ENCODE results near the gene REEP3.

REEP3 gene

DNA sequence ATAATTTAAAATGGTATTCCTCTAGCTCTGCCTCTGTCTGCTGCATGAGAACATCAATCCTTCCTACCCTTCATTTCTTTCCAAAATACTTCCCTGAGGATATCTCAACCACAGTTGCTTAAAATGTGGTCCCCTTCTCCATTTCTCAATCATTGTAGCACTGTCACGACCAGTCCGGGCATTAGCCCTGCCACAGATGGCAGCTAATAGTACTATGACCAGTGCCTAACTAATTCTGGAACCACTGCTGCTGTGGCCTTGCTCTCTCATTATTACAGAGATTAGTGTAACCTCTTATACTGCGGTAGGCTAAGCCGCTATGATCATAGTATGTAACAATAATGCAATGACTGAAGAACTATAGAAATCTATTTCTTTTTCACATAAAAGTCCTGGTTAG lies 66.0 kb downstream of the REEP3 start:
- DNase-seq (ENCODE audit: low read depth in 2 of 2), result no peak

DNA sequence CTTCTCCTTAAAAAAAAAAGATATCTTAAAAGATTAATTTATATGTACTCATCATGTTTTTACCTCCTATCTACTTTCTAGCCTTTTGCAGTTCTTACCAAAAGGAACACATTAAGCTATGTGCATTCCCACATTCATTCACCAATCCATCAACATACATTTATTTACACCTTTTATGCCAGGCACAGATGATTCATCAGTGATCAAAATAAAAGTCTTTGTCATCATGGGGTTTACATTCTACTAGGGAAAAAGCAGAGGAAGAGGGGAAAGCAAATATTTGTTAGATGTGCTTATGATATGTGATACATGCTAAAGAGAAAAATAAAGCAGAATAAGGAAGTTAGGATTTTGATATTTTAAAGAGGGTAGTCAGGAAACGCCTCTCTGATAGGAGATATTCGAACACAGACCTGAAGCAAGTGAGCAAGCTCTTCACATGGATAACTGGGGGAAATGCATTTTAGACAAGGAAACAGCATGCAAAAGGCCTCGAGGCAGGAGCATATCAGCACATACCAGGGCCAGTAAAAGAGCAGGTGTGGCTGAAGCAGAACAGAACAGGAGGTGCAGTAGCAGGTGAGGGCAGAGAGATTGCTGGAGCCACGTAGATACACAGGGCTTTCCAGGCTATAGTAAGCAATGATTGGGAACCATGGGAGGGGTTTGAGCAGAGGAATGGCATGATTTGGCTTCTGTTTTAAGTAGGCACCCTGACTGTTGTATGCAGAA lies 67.4 kb downstream of the REEP3 start:
- DNase-seq (ENCODE audit: low read depth in 2 of 2), result no peak

DNA sequence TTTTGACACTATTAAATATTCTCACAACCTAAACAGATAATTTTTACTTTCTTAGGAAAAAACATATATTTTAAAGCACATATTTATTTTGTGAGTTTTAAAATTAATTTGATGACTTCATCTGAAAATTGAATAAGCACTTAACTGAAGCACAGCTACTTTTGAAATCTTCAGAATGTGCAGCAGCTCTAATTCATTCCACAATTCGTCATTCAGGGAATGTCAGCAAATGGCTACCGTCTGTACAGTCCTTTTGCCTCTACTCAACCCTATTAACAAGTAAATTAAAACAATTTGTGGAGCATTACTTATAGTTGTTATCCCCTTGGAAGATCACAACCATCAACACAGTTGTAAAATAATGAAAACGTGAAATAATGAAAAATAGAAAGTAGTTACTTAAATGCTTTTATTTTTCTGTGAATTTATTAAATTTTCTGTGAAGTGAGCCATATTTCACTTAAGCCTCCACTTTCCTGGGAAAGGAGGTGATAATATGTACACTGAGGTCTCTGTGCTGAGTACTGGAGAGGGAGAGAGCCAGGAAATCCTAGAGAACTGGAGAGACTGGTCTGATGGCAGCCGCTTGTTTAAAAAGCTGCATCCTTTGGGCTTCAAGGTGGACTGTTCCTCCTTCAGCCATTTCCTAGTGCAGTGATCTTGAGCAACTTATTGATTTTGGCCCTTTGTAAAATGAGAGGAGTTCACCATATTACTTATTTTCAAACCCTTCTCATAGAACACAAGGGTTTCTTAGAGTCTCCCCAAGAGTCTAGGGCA lies 70.6 kb downstream of the REEP3 start:
- DNase-seq (ENCODE audit: low read depth in 2 of 2), result no peak

DNA sequence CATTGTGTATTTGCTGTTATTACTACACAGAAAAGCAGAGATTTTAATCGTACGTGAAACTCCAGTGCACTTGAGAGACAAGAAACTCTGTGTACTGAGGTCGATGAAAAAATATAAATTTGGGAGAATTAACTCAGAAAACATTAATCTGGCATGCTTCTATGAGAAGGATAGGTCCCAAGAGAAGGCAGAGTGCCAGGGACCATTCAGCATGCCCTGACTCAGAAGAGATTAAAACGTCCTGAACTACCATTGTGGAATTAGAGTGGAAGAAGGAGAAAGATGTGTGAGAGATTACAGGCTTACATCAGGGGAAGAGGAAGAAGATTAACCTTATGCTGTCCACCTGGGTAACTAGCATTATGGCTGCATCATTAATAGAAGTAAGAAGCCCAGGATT lies 72.4 kb downstream of the REEP3 start:
- DNase-seq (ENCODE audit: low read depth in 2 of 2), result no peak

DNA sequence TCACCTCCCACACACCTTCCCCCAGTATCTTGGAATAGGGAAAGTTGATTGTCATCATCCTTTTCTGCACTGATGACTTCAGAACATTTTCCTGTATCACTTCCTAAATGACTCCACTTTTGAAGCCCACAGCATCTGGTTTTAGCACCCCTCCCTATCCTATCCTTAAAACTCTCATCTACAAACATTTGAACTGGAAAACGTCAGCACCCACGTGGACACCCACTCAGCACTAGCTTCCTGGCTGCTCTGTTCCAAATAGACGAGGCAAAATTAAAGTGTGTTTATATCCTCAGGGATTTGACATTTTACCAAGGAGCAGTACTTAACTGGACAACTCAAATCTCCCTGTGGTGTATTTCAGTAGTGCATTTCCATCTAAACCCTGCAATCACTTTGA lies 73.9 kb downstream of the REEP3 start:
- DNase-seq (ENCODE audit: low read depth in 2 of 2), result no peak

DNA sequence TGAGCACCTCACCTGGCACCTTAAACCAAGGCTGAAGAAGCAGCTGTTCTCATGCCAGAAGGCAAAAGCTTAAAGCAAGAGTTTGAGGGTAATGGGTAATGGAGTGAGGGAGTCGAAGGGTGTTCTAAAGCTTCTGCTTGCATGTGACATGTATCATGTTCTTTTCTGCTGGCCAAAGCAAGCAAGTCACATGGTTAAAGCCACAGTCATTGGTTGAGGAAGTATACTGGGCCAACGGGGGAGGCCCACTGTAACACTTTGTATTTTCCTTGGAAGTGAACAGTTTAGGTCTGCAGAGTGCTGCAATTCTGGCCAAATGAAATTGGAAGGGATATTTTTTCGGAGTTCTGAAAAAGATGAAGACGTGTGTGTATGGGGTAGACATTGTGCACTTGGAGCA lies 75.7 kb downstream of the REEP3 start:
- no peak for DNase-seq (ENCODE audit: low read depth in 2 of 2)

DNA sequence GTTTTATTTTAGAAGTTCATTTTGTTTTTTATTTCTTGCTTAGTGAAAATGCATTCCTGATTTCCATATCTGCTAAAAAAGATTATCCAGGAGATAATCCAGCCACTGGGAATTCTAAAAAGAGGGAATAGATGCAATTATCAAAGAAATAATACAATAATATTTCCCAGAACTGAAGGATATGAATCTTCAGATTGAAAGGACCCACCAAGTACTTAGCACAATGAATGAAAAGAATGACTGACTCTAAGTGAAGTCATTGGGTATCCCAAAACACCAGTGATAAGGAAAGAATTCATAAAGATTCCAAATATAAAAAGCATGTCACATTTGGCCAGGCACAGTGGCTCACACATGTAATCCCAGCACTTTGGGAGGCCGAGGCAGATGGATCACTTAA lies 79.3 kb downstream of the REEP3 start:
- no peak for DNase-seq (ENCODE audit: low read depth in 2 of 2)

DNA sequence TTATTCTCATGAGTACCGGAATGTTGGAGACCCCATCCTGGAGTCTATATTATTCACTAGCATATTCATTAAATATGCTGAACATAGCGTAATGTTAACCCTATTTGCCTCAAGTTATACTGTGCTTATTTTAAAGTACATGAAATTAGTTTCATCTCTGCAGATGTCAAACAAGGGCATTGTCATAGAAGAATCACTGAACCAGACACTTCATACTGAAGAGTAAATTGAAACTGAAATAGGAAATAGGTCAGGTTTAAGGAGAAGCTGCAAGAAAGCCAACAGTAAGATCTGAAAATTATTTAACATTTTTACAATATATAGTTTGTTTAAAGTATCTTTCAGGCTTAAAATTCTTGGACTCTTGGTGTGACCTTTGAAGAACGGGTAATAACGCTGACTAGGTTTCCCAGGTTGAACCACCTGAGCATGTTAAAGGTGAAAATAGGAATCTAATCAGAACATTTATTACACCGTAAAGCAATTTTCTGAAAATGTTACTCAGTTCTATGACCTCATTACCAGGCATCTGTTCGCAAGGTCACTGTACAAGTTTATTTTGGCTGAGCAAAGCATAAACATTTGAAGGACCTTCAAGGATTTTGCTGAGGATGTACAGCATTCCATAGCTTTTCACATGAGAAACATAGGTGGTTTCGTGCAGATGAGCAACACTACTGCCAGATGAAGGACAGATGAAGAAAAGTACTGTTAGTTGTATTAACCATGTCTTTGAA lies 82.7 kb downstream of the REEP3 start:
- no peak for DNase-seq (ENCODE audit: low read depth in 2 of 2)

DNA sequence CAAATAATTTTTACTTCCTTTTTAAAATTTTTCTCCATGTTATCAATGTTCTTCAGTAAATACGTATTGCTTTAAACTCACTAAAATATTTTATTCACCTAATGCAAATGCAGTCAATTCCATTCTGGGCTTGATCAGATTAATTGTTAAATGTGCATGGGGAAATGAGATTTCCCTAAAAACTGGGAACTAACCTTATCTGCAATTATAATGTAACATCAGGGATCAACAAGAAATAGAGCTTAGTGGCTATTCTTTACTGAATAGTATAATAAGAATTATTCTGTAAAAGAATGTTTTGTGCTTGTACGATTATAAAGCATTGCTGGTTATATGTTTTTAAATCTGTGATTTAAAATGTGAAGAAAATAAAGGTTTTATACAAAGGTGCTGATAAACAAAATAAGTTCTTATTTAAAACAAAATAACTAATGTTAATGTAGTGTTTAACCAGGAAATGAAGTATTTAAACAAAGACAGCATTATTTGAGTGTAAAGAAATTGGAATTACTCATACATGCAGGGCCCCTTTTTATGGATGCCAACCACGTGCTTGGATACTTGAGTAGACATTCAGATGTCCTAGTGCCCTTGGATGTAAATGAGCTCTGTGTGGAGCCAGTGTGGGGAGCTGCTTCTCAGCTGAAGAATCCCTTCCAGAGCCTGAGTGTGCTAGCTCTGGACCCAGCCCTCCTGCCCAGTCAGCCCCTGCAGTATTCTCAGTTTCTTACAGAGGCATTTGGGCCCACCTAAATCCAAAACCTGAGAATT lies 84.2 kb downstream of the REEP3 start:
- DNase-seq (ENCODE audit: low read depth in 2 of 2), result no peak

DNA sequence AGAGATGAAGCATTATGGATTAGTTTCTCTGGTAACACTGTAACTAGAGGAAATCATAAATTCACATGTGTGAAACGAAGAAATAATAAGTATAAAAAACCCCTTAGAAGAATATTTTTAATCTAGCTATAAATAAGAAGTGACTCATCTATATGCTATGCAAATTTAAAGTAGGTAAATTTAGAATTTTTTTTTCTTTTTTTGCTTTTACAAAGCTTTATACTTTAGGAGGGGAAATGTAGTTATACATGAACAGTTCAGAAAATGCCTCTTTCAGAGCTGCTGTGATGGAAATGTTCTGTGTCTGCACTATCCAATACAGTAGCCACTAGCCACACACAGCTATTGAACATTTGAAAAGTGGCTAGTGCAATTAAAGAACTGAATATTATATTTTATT lies 87.3 kb downstream of the REEP3 start:
- no peak for DNase-seq (ENCODE audit: low read depth in 2 of 2)

DNA sequence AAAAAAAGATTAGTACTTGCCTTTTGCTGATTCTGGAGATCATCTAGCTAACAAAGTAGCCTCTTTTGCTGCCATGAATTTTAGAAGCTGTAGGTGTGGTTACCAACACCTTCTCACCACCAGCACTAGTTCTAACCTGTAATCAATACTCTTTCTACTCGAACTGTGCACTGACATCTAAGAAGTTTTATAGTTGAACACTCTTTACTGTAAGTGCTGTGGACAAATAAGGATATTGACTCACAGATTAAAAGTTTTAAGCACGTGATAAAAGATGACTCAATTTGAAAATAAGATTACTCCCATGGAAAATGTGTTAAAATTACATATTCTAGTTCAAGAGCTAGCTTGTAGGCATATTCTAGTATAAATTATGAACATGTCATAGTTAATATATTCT lies 89.9 kb downstream of the REEP3 start:
- no peak for DNase-seq (ENCODE audit: low read depth in 2 of 2)

DNA sequence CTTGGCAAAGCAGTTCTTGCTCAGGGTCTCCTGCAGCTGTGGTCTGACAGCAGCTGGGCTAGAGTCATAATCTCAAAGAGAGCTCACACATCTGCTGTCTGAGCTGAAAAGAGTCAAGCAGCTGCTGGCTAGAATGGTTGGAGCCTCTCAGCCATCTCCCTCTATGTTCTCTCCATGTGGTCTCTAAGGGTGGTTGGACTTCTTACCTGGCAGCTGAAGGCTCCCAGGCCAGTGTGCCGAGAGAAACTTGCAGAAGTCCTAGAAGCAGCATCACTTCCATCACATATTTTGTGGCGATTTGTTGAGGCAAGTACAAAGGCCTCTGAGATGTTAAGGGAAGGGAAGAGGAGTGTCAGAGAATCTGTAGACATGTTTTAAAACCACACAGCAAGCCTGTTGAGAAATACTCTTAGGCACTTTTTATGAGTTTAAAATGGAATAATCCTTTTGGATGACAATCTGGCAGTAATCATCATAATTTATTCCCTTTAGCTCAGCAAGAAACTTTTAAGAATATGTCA lies 93.2 kb downstream of the REEP3 start:
- DNase-seq (ENCODE audit: low read depth in 2 of 2), result no peak

DNA sequence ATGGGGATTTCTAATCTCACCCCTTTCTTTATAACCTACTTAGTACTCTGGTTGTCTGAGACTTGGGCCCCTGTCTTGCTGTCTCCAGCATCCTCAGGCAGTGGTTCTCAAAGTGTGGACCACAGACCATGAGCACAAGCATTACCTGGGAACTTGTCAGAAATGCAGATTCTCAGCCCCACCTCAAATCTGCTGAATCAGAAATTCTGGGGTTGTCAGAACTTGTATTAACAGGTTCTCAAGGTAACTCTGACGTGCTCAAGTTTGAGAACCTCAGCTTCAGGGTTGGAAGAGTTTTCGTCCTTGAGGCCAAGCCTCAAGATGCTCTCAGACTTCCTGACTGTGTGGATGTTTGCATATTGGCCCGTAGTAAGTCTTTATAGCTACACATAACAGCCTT lies 97.4 kb downstream of the REEP3 start:
- no peak for DNase-seq (ENCODE audit: low read depth in 2 of 2)

DNA sequence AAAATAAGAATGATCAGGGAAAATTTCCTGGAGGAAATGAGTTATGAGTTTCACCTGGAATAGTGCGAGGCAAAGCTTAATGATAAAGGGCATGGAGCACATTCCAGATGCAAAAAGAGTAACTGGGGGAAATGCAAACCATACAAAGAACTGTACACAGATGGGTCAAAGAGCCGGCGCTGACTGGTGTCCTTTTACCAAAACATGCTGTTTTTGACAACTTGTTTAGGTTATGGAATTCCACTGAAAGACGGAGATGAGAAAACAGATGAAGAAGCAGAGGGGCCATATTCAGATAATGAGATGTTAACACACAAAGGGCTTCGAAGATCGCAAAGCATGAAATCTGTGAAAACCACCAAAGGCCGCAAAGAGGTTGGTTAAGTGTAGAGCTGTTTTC lies 98.2 kb downstream of the REEP3 start:
- DNase-seq (ENCODE audit: low read depth in 2 of 2), result no peak

DNA sequence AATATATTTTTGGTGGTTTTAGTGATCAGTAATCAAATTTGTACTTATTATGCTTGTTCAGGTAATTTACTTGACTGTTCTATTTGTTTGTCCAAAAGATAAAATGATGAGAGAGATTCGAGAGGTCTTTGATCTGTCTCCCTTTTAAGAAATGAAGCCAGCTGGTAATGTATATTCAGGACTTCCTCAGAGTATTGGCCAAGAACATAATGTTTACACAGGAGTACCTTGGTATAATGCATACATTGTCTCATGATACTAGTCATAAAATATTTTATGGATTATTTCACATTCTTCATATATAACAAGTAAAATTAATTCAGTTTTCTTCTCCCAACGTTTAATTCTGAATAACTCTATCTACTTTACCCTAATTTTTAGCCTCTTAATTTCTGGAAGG lies 100.9 kb downstream of the REEP3 start:
- DNase-seq (ENCODE audit: low read depth in 2 of 2), result no peak

DNA sequence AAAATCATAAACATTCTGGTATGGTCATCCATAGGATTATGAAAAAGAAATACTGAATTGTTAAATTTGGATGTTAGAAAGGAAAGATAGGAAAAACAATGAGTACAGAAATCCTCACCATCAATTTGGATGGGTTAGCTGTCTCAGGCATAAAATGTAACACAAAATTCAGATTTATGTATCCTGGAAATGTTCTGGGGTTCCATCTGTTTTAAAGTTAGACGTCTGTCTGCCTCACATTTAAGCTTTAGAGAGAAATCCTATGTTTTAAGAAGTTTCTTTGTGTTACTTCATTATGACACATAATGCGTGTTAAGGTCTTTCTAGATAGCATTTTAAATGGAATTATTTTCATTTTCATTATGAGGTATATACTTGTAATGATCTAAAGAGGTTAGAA lies 103.5 kb downstream of the REEP3 start:
- no peak for DNase-seq (ENCODE audit: low read depth in 2 of 2)

DNA sequence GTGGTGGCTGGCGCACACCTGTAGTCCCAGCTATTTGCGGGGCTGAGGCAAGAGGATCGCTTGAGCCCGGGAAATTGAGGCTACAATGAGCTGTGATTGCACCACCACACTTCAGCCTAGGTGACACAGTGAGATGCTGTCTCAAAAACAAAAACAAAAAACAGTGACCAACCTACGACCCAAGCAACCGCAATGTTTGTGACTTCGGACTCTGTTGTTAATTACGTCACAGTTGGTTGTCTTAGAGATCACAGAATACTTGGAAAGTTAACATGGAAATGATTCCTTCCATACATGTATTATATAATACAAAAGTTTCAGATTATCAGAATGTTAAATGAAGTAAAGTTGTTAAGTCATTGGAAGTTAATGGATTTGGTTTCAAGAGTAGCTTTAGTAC lies 106.2 kb downstream of the REEP3 start:
- no peak for DNase-seq (ENCODE audit: low read depth in 2 of 2)

DNA sequence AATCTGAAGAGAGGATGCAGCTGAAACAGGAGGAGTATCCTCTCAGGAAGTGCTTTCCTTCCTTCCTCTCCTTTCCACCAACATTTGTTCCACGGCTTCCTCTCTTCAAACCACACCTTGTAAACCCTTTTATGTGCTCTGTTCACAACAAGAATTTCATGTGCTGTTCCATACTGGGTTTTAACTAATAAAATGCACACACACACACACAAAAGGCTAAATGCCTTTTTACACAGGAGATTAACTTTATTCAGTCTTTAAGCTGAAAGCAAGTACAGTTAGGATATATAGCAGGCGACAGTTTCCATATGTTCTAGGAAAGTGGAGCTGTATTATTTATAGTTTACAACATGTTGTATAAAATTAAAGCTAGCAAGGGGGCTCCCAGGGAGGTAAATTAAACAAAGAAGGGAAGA lies 106.7 kb downstream of the REEP3 start:
- no peak for DNase-seq (ENCODE audit: low read depth in 2 of 2)

DNA sequence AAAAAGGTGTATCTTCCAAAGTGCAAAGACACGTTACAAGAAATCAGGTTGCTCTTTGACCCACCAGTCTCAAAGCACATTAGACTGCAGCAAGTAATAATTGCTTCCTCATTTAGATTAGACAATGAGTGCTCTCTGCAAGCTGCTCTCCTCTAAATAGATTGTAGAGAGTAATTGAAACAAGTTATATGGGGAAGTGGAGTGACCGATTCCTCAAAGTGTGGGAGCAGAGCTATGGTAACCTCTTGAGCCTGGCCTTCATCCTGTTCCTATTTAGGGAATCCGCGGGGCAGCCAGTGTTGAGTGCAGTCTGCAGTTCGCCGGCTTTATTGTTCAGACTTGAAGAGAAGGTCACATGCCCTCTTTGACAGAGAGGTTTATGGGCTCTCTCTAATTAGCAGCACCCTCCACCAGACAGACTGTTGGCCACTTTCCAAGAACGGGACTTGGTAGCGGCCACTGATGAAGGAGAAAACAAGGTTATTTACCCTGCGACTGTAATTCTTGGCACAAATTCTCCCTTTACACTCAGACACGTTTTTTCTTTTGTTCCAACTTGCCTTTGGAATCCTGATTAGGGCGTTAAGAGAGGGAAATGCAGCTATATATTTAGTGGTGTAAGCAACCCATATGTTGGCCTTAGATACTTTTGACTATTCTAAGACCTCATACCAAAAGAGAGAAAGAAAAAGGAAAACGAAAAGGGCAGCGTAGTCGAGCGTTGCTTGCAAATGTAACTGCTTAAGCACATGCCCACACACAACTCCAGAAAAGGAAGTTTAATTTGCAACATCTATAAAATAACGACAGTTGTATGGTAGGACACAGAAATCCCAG lies 107.5 kb downstream of the REEP3 start:
- no peak for DNase-seq (ENCODE audit: low read depth in 2 of 2)

DNA sequence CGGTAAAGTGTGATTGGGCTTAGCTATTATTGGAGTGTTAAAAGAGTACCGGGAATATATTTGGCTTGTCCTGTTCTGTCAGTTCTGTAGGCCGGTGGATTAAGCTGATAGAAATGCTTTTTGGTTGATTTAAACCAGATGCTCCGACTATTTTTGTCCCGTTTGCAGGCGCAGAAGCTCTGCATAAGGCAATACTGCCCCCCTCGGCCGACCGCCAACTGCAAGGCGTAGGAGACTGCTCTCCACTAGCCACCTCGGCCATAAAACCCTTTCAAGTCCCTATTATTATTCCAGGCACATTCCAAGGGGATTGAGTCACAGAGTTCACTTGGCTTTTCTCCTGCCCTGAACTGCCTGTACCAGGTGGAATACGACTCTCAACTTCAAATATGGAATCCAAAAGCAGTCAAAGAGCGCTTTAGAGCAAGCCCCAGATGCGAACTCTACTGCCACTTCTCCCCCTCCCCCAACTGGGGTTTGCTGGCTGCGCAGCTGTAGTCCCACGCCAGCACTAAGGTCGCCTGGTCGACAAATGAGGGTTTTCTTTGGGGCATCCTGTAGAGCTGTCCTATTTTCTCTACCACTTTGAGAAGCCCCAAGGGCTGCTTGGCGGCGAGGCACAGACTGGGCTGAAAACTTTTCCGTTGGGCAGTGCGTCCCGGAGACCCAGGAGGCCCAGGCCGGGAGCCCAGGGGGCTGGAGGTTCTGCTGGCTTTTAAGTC lies 108.3 kb downstream of the REEP3 start:
- DNase-seq (ENCODE audit: low read depth in 2 of 2), result peak; percentile 65 to 77
